ENCODE results near the gene CCDC86.
"Not testable (repeated sequence)": the region's sequence is repeated elsewhere in the genome, so short reads cannot be mapped to it uniquely, and the experiment has no call there.

Gene CCDC86

GRCh38 chr11:60841797-60842667 lies at the start of gene CCDC86:
Gene CCDC86 (plus strand): TSS chr11:60842113. CDS start chr11:60842125, 12 bp downstream.
- peak; percentile 96 to 98 (median 98) for DNase-seq

GRCh38 chr11:60792521-60792920 lies 49.4 kb upstream of the CCDC86 start:
- no peak for DNase-seq

GRCh38 chr11:60795291-60795690 lies 46.6 kb upstream of the CCDC86 start:
- DNase-seq: no peak

- DNase-seq: no peak
Observed at GRCh38 chr11:60797846-60798630, 43.9 kb upstream of the CCDC86 start.

- no peak for DNase-seq
Observed at GRCh38 chr11:60798631-60799030, 43.3 kb upstream of the CCDC86 start.

- DNase-seq: no peak
Observed at GRCh38 chr11:60801194-60801593, 40.7 kb upstream of the CCDC86 start.

- no peak for DNase-seq
Observed at GRCh38 chr11:60803273-60803936, 38.5 kb upstream of the CCDC86 start.

GRCh38 chr11:60809249-60809648 lies 32.7 kb upstream of the CCDC86 start:
- no peak for DNase-seq

GRCh38 chr11:60809691-60810090 lies 32.2 kb upstream of the CCDC86 start:
- DNase-seq: no peak

GRCh38 chr11:60810151-60810550 lies 31.8 kb upstream of the CCDC86 start:
- DNase-seq: no peak

GRCh38 chr11:60810569-60810968 lies 31.3 kb upstream of the CCDC86 start:
- DNase-seq: no peak

GRCh38 chr11:60813324-60813723 lies 28.6 kb upstream of the CCDC86 start:
- DNase-seq: no peak

GRCh38 chr11:60814112-60814511 lies 27.8 kb upstream of the CCDC86 start:
- DNase-seq: no peak

- no peak for DNase-seq
Observed at GRCh38 chr11:60816590-60817157, 25.2 kb upstream of the CCDC86 start.

- no peak for DNase-seq
Observed at GRCh38 chr11:60818057-60818456, 23.9 kb upstream of the CCDC86 start.

- no peak for DNase-seq
Observed at GRCh38 chr11:60821827-60822599, 19.9 kb upstream of the CCDC86 start.

GRCh38 chr11:60823745-60824306 lies 18.1 kb upstream of the CCDC86 start:
- not testable (repeated sequence) for DNase-seq

GRCh38 chr11:60825118-60825517 lies 16.8 kb upstream of the CCDC86 start:
- DNase-seq: no peak

- no peak for DNase-seq
Observed at GRCh38 chr11:60825790-60826189, 16.1 kb upstream of the CCDC86 start.

GRCh38 chr11:60830478-60831142 lies 11.3 kb upstream of the CCDC86 start:
- peak in 1 of 6 experiments; percentile 16 for DNase-seq

GRCh38 chr11:60831143-60831500 lies 10.8 kb upstream of the CCDC86 start:
- peak; percentile 30 to 78 (median 70) for DNase-seq
